ENCODE measurements around the gene IGF1.

Gene IGF1

GRCh38 chr12:102390068-102390467 is 90.3 kb downstream of the IGF1 start:
- no peak for DNase-seq (ENCODE audit: low spot score)
- TF ChIP-seq CTCF (IDR thresholded peaks at IDR 0.05; ENCODE audit: borderline replicate concordance, control extremely low read depth, extremely low read depth, insufficient read depth, missing control alignments) = no peak
- in situ Hi-C loops (cut with MboI; ENCODE audit: low sequenced_read_pairs, unreplicated experiment) = no loop called here

- no peak for TF ChIP-seq CTCF (IDR thresholded peaks at IDR 0.05; ENCODE audit: borderline replicate concordance, control extremely low read depth, extremely low read depth, insufficient read depth, missing control alignments)
These were observed 91.9 kb downstream of the IGF1 start for GRCh38 chr12:102388469-102388868.

GRCh38 chr12:102385343-102385742 is 95.0 kb downstream of the IGF1 start:
- in situ Hi-C loops (cut with MboI; ENCODE audit: low sequenced_read_pairs, unreplicated experiment) = no loop called here
- TF ChIP-seq CTCF (IDR thresholded peaks at IDR 0.05; ENCODE audit: borderline replicate concordance, control extremely low read depth, extremely low read depth, insufficient read depth, missing control alignments) = no peak
- DNase-seq (ENCODE audit: low spot score) = no peak

More at GRCh38 chr12:102388469-102388868, 91.9 kb downstream of the IGF1 start:
- DNase-seq (ENCODE audit: low spot score) = no peak
- in situ Hi-C loops (cut with MboI; ENCODE audit: low sequenced_read_pairs, unreplicated experiment) = no loop called here

- no peak for TF ChIP-seq CTCF (IDR thresholded peaks at IDR 0.05; ENCODE audit: borderline replicate concordance, control extremely low read depth, extremely low read depth, insufficient read depth, missing control alignments)
- no peak for DNase-seq (ENCODE audit: low spot score)
- in situ Hi-C loops (cut with MboI; ENCODE audit: low sequenced_read_pairs, unreplicated experiment) = no loop called here
These were observed 100.8 kb downstream of the IGF1 start for GRCh38 chr12:102379346-102380162.

- no peak for DNase-seq (ENCODE audit: low spot score)
- in situ Hi-C loops (cut with MboI; ENCODE audit: low sequenced_read_pairs, unreplicated experiment) = no loop called here
- TF ChIP-seq CTCF (IDR thresholded peaks at IDR 0.05; ENCODE audit: borderline replicate concordance, control extremely low read depth, extremely low read depth, insufficient read depth, missing control alignments) = no peak
These were observed 103.6 kb downstream of the IGF1 start for GRCh38 chr12:102376781-102377180.

GRCh38 chr12:102376181-102376747 is 104.1 kb downstream of the IGF1 start:
- no peak for TF ChIP-seq CTCF (IDR thresholded peaks at IDR 0.05; ENCODE audit: borderline replicate concordance, control extremely low read depth, extremely low read depth, insufficient read depth, missing control alignments)
- in situ Hi-C loops (cut with MboI; ENCODE audit: low sequenced_read_pairs, unreplicated experiment) = no loop called here
- no peak for DNase-seq (ENCODE audit: low spot score)

All from GM13976 (cell line).